ENCODE data around the gene SERPINB1. TPM values are rescaled to one million over a fixed set of nuclear protein-coding genes. Genes with fewer than 3 reads are reported as not detected.

SERPINB1 gene
- polyA plus RNA-seq, 1 of the 3 experiments (the other 2 are of a cell fraction), result 9.4 TPM

DNA sequence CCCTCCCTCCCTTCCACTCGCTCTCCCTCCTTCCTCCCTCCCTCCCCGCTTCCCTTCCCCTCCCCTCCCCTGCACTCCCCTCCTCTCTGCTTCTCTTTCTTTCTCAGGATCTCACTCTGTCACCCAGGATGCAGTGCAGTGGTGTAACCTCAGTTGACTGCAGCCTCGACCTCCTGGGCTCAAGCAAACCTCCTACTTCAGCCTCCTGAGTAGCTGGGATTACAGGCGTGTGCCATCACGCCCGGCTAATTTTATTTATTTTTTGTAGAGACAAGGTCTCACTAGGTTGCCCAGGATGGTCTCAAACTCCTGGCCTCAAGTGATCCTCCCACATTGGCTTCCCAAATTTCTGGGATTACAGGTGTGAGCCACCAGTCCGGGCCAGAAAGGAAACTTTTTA lies 23.6 kb upstream of the SERPINB1 start:
- Histone ChIP-seq H3K9ac (no peak overlapping the region), H3K27me3 (ENCODE audit: insufficient read depth) (no peaks in the 10 kb centered on the region), H3K4me1 (ENCODE audit: control insufficient read depth in 1 of 2, insufficient read depth in 2 of 2, low read depth in 1 of 2, low read length in 1 of 2) (no peaks in the 10 kb centered on the region; a peak in 1 of 4 replicates), H4K20me1 (ENCODE audit: insufficient read depth) (no peaks in the 10 kb centered on the region), H3F3A (replicated peaks; ENCODE audit: insufficient read depth) (no peaks in the 10 kb centered on the region), H3K36me3 (replicated peaks in 1 of 2; ENCODE audit: control insufficient read depth in 1 of 2, insufficient read depth in 2 of 2, low read length in 1 of 2) (no peaks in the 10 kb centered on the region), H3K9me3 (no peaks in the 10 kb centered on the region), H3K79me2 (ENCODE audit: insufficient read depth) (no peaks in the 10 kb centered on the region), H2AFZ (ENCODE audit: low read depth) (no peak overlapping the region), H3K27ac (ENCODE audit: low read depth in 2 of 2, low read length in 1 of 2) (no peak overlapping the region), H3K9me2 (no peaks in the 10 kb centered on the region), H3K4me3 (ENCODE audit: low read depth in 2 of 2, low read length in 1 of 2) (no peak overlapping the region), H3K4me2 (no peak overlapping the region)
- WGBS (ENCODE audit: low lambda C conversion rate), result 86% methylated on average over 7 of the region's 7 CpGs
- TF ChIP-seq FOXJ3 (CRISPR knock-in tag; IDR thresholded peaks at IDR 0.05), result no peak
- TF ChIP-seq SIN3A (IDR thresholded peaks at IDR 0.05; ENCODE audit: borderline replicate concordance, low read depth, low read length), result no peak
- TF ChIP-seq FOXM1 (IDR thresholded peaks at IDR 0.05; ENCODE audit: low read depth), result no peak
- TF ChIP-seq RAD21 (IDR thresholded peaks at IDR 0.05; ENCODE audit: low read length), result no peak
- TF ChIP-seq GABPA (IDR thresholded peaks at IDR 0.05; ENCODE audit: low read depth), result no peak
- TF ChIP-seq, protein P1, sequence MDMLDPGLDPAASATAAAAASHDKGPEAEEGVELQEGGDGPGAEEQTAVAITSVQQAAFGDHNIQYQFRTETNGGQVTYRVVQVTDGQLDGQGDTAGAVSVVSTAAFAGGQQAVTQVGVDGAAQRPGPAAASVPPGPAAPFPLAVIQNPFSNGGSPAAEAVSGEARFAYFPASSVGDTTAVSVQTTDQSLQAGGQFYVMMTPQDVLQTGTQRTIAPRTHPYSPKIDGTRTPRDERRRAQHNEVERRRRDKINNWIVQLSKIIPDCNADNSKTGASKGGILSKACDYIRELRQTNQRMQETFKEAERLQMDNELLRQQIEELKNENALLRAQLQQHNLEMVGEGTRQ (IDR thresholded peaks at IDR 0.05; ENCODE audit: borderline replicate concordance, low read depth, low read length), result no peak
- TF ChIP-seq TAF1 (IDR thresholded peaks at IDR 0.05; ENCODE audit: borderline replicate concordance, low read depth, low read length), result no peak
- no peak for TF ChIP-seq CHD2 (IDR thresholded peaks at IDR 0.05; ENCODE audit: low read length, partially characterized antibody)
- no peak for DNase-seq
- CTCF ChIA-PET, result interaction anchor here (1.6 kb wide), 1 partner anchor 19 kb away, joined by 8 read pairs; no protein-coding TSS in a partner anchor
- POLR2A ChIA-PET, result no interaction called here

DNA sequence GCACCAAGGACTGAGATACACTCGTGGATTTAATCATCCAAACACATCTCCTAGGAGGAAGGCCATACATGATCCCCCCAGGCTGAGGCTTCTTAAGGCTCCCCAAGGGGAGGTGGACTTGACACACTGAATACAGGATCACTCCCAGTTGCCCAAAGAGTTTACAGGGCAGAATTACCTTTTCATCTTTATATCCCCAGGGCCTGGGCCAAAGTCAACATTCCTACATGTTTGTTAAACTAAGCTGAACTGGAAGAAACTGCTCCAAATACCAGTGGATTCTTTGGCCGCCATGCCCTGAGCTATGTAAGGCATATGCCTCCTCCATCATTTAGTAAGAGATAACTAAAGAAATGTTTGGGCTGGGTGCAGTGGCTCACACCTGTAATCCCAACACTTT lies 22.2 kb upstream of the SERPINB1 start:
- Histone ChIP-seq H3K4me3 (ENCODE audit: low read depth in 2 of 2, low read length in 1 of 2) (no peak overlapping the region), H3F3A (replicated peaks; ENCODE audit: insufficient read depth) (no peaks in the 10 kb centered on the region), H4K20me1 (ENCODE audit: insufficient read depth) (no peaks in the 10 kb centered on the region), H3K4me2 (no peak overlapping the region), H3K9me2 (no peaks in the 10 kb centered on the region), H3K36me3 (replicated peaks in 1 of 2; ENCODE audit: control insufficient read depth in 1 of 2, insufficient read depth in 2 of 2, low read length in 1 of 2) (no peaks in the 10 kb centered on the region), H3K27me3 (ENCODE audit: insufficient read depth) (no peaks in the 10 kb centered on the region), H3K4me1 (ENCODE audit: control insufficient read depth in 1 of 2, insufficient read depth in 2 of 2, low read depth in 1 of 2, low read length in 1 of 2) (peaks cover under 1 to 2% of the 10 kb centered on the region in 2 experiments; a peak in 2 of 4 replicates), H3K9ac (no peak overlapping the region), H3K9me3 (no peaks in the 10 kb centered on the region), H3K27ac (ENCODE audit: low read depth in 2 of 2, low read length in 1 of 2) (no peak overlapping the region), H3K79me2 (ENCODE audit: insufficient read depth) (no peaks in the 10 kb centered on the region), H2AFZ (ENCODE audit: low read depth) (no peak overlapping the region)
- TF ChIP-seq, protein P2, sequence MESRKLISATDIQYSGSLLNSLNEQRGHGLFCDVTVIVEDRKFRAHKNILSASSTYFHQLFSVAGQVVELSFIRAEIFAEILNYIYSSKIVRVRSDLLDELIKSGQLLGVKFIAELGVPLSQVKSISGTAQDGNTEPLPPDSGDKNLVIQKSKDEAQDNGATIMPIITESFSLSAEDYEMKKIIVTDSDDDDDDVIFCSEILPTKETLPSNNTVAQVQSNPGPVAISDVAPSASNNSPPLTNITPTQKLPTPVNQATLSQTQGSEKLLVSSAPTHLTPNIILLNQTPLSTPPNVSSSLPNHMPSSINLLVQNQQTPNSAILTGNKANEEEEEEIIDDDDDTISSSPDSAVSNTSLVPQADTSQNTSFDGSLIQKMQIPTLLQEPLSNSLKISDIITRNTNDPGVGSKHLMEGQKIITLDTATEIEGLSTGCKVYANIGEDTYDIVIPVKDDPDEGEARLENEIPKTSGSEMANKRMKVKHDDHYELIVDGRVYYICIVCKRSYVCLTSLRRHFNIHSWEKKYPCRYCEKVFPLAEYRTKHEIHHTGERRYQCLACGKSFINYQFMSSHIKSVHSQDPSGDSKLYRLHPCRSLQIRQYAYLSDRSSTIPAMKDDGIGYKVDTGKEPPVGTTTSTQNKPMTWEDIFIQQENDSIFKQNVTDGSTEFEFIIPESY (IDR thresholded peaks at IDR 0.05; ENCODE audit: borderline replicate concordance, low read depth), result no peak
- no peak for TF ChIP-seq FOSL2 (IDR thresholded peaks at IDR 0.05; ENCODE audit: borderline replicate concordance, low read depth)
- TF ChIP-seq, protein P3, sequence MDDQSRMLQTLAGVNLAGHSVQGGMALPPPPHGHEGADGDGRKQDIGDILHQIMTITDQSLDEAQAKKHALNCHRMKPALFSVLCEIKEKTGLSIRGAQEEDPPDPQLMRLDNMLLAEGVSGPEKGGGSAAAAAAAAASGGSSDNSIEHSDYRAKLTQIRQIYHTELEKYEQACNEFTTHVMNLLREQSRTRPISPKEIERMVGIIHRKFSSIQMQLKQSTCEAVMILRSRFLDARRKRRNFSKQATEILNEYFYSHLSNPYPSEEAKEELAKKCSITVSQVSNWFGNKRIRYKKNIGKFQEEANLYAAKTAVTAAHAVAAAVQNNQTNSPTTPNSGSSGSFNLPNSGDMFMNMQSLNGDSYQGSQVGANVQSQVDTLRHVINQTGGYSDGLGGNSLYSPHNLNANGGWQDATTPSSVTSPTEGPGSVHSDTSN (IDR thresholded peaks at IDR 0.05), result no peak
- ChIA-PET POLR2A (interaction anchor here (1.0 kb wide), 1 partner anchor 22 kb away, joined by 3 read pairs; the partner anchor contains the start of gene SERPINB1), CTCF (interaction anchor here (1.7 to 2.2 kb wide), 2 partner anchors 8 to 17 kb away, joined by 5 to 6 read pairs; no protein-coding TSS in a partner anchor)
- WGBS (ENCODE audit: low lambda C conversion rate), result 60% methylated on average over 2 of the region's 2 CpGs
- no peak for DNase-seq
